ENCODE data around the gene ATG9B.

DNA sequence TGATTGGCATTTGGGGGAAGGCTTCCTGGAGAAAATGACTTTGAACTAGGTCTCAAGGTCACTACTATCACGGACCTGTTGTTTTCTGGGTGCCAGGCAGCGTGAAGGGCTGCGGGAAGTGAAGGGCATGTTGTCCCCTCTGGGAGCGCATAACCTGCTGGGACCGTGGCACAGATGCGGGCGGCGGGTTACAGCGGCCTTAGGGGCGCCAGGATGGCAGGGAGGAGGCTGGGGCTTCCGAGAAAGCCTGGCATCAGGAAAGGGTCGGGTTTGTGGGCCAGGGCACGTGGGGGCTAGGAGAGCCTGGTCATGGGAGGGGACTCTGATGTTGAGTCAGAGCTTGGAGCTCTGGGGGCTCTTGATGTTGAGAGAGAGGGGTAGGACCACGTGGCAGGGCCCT is 41.2 kb upstream of the ATG9B start:
- TF ChIP-seq POLR2A (IDR thresholded peaks at IDR 0.05) = no peak
- TF ChIP-seq, protein P1, sequence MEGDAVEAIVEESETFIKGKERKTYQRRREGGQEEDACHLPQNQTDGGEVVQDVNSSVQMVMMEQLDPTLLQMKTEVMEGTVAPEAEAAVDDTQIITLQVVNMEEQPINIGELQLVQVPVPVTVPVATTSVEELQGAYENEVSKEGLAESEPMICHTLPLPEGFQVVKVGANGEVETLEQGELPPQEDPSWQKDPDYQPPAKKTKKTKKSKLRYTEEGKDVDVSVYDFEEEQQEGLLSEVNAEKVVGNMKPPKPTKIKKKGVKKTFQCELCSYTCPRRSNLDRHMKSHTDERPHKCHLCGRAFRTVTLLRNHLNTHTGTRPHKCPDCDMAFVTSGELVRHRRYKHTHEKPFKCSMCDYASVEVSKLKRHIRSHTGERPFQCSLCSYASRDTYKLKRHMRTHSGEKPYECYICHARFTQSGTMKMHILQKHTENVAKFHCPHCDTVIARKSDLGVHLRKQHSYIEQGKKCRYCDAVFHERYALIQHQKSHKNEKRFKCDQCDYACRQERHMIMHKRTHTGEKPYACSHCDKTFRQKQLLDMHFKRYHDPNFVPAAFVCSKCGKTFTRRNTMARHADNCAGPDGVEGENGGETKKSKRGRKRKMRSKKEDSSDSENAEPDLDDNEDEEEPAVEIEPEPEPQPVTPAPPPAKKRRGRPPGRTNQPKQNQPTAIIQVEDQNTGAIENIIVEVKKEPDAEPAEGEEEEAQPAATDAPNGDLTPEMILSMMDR (IDR thresholded peaks at IDR 0.05) = no peak
